Upper lobe of left lung (tissue), 4 donors: ENCODE results near the gene SMARCB1.
A peak's percentile ranks its signal among the peaks of the same experiment; 100 is the strongest.

Experiments used
- EP300 ChIP-seq, 4 donors: sonication (generic); formaldehyde crosslinking; IDR thresholded peaks; one replicate each; pipeline ENCODE4 v1.5.1; 2017; ENCODE audit warnings: antibody characterized with exemption in 4 of 4, control low read depth in 2 of 4
- POLR2AphosphoS5 ChIP-seq, 2 donors: sonication (generic); formaldehyde crosslinking; IDR thresholded peaks; one replicate each; pipeline ENCODE4 v1.5.1; 2017; ENCODE audit warnings: antibody characterized with exemption in 2 of 2
- TF ChIP-seq, protein P1 (sequence below), 6 experiments: fragments of 450-650 bp in 4 of 6; fragments of 200-600 bp in 2 of 6; sonication (generic) in 2 of 6; IDR thresholded peaks; one replicate each; pipeline ENCODE4 v1.5.1; 2016 to 2019; ENCODE audit warnings: antibody characterized with exemption in 6 of 6

DNA sequence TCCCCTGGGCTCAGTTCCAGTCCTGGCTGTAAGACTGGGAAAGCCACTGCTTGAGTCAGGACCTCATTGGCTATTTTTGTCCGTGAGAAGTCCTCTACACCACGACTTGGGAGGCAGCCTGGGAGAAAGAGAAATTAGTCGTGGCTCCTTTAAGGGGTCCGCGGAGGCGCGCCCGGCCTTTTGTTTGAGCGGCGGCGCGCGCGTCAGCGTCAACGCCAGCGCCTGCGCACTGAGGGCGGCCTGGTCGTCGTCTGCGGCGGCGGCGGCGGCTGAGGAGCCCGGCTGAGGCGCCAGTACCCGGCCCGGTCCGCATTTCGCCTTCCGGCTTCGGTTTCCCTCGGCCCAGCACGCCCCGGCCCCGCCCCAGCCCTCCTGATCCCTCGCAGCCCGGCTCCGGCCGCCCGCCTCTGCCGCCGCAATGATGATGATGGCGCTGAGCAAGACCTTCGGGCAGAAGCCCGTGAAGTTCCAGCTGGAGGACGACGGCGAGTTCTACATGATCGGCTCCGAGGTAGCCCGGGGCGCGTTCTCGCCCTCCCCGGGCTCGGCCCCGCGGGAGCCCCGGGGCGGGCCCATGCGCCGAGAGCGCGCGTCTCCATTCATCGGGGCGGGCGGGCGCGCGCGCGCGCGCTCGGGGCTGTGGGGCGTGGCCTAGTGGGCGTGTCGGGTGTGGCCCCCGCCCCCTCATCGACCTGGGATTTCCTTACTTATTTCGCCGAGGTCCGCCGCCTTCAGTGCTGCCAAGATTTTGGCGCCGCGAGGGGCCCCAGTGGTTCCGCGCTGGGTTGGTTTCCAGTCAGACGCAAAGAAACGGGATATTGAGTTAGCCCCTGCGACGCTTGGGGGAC lies at the start of gene SMARCB1:
- TF ChIP-seq POLR2AphosphoS5 (IDR thresholded peaks at IDR 0.05) = peak; percentile 44 to 66
- TF ChIP-seq, protein P1, sequence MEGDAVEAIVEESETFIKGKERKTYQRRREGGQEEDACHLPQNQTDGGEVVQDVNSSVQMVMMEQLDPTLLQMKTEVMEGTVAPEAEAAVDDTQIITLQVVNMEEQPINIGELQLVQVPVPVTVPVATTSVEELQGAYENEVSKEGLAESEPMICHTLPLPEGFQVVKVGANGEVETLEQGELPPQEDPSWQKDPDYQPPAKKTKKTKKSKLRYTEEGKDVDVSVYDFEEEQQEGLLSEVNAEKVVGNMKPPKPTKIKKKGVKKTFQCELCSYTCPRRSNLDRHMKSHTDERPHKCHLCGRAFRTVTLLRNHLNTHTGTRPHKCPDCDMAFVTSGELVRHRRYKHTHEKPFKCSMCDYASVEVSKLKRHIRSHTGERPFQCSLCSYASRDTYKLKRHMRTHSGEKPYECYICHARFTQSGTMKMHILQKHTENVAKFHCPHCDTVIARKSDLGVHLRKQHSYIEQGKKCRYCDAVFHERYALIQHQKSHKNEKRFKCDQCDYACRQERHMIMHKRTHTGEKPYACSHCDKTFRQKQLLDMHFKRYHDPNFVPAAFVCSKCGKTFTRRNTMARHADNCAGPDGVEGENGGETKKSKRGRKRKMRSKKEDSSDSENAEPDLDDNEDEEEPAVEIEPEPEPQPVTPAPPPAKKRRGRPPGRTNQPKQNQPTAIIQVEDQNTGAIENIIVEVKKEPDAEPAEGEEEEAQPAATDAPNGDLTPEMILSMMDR (IDR thresholded peaks at IDR 0.05) = no peak
- no peak for TF ChIP-seq EP300 (IDR thresholded peaks at IDR 0.05)
